Fibroblast of lung (primary cell): ENCODE data around the gene WAC. TPM values are rescaled to one million over a fixed set of nuclear protein-coding genes. Genes with fewer than 3 reads are reported as not detected.

Experiments used
- DNase-seq, 2 donors: peaks; one replicate each; pipeline versions ENCODE4 v3.0.0 to v3.0.0-alpha.2; 2010; ENCODE audit warnings: low read depth in 2 of 2
- H2AFZ ChIP-seq: 2 replicates; pipeline ENCODE4 v1.5.1; 2012; ENCODE audit warnings: low read length, control low read depth, inconsistent platforms
- H3K27ac ChIP-seq: 2 replicates; pipeline ENCODE4 v1.5.1; 2011; ENCODE audit warnings: low read length, control low read depth; ENCODE audit not compliant: insufficient read depth
- H3K27me3 ChIP-seq: 2 replicates; pipeline ENCODE4 v1.5.1; 2011; ENCODE audit warnings: mild to moderate bottlenecking, low read length; ENCODE audit not compliant: control insufficient read depth, insufficient read depth
- H3K36me3 ChIP-seq: 2 replicates; pipeline ENCODE4 v1.5.1; 2011; ENCODE audit warnings: low read length; ENCODE audit not compliant: control insufficient read depth, insufficient read depth
- H3K4me1 ChIP-seq: 2 replicates; pipeline ENCODE4 v1.5.1; 2011; ENCODE audit warnings: low read length; ENCODE audit not compliant: control insufficient read depth, insufficient read depth; ENCODE audit errors: extremely low read depth
- H3K4me2 ChIP-seq: 2 replicates; pipeline ENCODE4 v1.5.1; 2011; ENCODE audit warnings: low read length, control low read depth; ENCODE audit not compliant: insufficient read depth; ENCODE audit errors: extremely low read depth
- H3K4me3 ChIP-seq, 4 experiments: fragments of 200-600 bp in 1 of 4; sonication (generic) in 1 of 4; replicated peaks in 1 of 4; 2 replicates each; pipeline ENCODE4 v1.5.1; 2011 to 2016; ENCODE audit warnings: low read length in 4 of 4, low read depth in 3 of 4, mild to moderate bottlenecking in 3 of 4, control low read depth in 2 of 4, inconsistent platforms in 1 of 4, mixed read lengths in 1 of 4; ENCODE audit not compliant: insufficient read depth in 1 of 4; ENCODE audit errors: control extremely low read depth in 1 of 4
- H3K79me2 ChIP-seq: 2 replicates; pipeline ENCODE4 v1.5.1; 2012; ENCODE audit warnings: mild to moderate bottlenecking, low read length, inconsistent platforms; ENCODE audit not compliant: control insufficient read depth, insufficient read depth
- H3K9ac ChIP-seq: 2 replicates; pipeline ENCODE4 v1.5.1; 2011; ENCODE audit warnings: mild to moderate bottlenecking, low read length, control low read depth; ENCODE audit not compliant: insufficient read depth
- H3K9me3 ChIP-seq: 2 replicates; pipeline ENCODE4 v1.5.1; 2012; ENCODE audit warnings: low read depth, low read length; ENCODE audit not compliant: control insufficient read depth, insufficient read depth
- H4K20me1 ChIP-seq: 2 replicates; pipeline ENCODE4 v1.5.1; 2011; ENCODE audit warnings: low read length; ENCODE audit not compliant: control insufficient read depth, insufficient read depth; ENCODE audit errors: extremely low read depth
- CTCF ChIP-seq, 2 donors: IDR thresholded peaks in 1 of 2; conservative IDR thresholded peaks in 1 of 2; 1 replicate in 1 of 2; 2 replicates in 1 of 2; pipeline ENCODE4 v1.5.1; 2011 to 2012; ENCODE audit warnings: low read length in 2 of 2, control low read depth in 1 of 2, inconsistent platforms in 1 of 2, low read depth in 1 of 2, mild to moderate bottlenecking in 1 of 2
- EZH2 ChIP-seq: IDR thresholded peaks from 2 replicates; pipeline ENCODE4 v1.5.1; 2012; ENCODE audit warnings: low read length, control low read depth, mild to moderate bottlenecking; ENCODE audit errors: missing control alignments
- polyA plus RNA-seq, 2 donors: library from polyadenylated mRNA; depleted of rRNA in 1 of 2; stranded (reverse) in 1 of 2; unstranded in 1 of 2; fragments of >200 nt; gene quantifications; 2 replicates each; pipeline ENCODE4 v1.2.1, GENCODE V29; 2011 to 2012; ENCODE audit warnings: missing spikeins in 1 of 2
- total RNA-seq: library from RNA; depleted of rRNA; stranded (reverse); fragments of >200 nt; gene quantifications from 2 replicates; pipeline ENCODE4 v1.2.1, GENCODE V29; 2014

Gene WAC
- total and polyA plus RNA-seq, 2 donors (not counting 1 experiment from before 2014, with no cell fraction given), result 65.7 to 94.2 TPM

DNA sequence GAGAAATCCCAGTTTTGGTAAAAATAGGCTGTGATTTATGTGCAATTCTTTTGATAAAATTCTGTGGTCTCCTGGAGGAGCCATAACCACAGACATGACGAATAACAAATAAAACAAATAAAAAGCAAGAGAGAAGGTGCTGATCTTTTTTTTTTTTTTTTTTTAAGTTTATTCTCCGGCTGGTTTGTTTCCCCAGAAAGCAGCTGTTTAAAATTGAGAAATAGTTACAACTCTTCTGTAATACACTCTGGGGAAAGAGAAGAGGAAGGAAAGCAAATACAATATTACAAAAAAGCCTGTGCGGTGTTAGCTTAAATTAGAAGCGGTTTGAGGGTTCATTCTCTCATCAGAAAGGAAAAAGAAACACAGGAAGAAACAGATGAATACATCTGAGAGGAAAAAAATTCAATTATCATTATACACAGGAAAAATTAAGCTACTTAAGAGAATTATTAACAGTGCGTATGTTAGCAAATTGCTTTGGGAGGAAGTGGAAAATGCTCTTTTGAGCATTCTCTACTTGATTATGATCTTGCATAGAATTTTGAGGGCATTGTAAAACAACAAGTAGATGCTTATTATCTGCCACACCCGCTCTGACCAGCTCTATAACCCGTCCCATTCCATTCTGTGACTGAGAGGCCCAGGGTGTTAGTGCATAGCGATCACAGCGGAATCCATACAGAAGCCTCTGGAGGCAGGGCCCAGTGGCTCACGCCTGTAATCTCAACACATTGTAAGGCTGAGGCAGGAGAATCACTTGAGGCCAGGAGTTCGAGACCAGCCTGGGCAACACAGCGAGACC, 40.6 kb upstream of the WAC start:
- Histone ChIP-seq H3K4me1 (no peaks in the 10 kb centered on the region), H3K79me2 (no peaks in the 10 kb centered on the region), H3K27ac (no peak overlapping the region), H4K20me1 (no peaks in the 10 kb centered on the region), H3K36me3 (no peaks in the 10 kb centered on the region), H3K27me3 (peaks cover 2% of the 10 kb centered on the region), H3K9me3 (no peaks in the 10 kb centered on the region), H3K4me3 (no peak overlapping the region), H3K9ac (no peak overlapping the region), H3K4me2 (no peak overlapping the region), H2AFZ (no peak overlapping the region)
- no peak for TF ChIP-seq EZH2
- no peak for TF ChIP-seq CTCF (conservative IDR thresholded peaks at IDR 0.05 in 1 of 2, IDR thresholded peaks at IDR 0.05 in 1 of 2; ENCODE audit: low read depth in 1 of 2, low read length in 2 of 2)
- DNase-seq, result peak in 1 of 2 donors; percentile 16

- no peaks in the 10 kb centered on the region for H3K9me3 ChIP-seq
- no peak overlapping the region for H3K4me2 ChIP-seq
- no peak overlapping the region for H3K27ac ChIP-seq
- no peaks in the 10 kb centered on the region for H3K4me1 ChIP-seq
- no peaks in the 10 kb centered on the region for H4K20me1 ChIP-seq
- no peak overlapping the region for H2AFZ ChIP-seq
- no peaks in the 10 kb centered on the region for H3K36me3 ChIP-seq
- DNase-seq, result no peak
- no peak for TF ChIP-seq EZH2
- no peak for TF ChIP-seq CTCF (conservative IDR thresholded peaks at IDR 0.05 in 1 of 2, IDR thresholded peaks at IDR 0.05 in 1 of 2; ENCODE audit: low read depth in 1 of 2, low read length in 2 of 2)
- H3K9ac ChIP-seq, result no peak overlapping the region
- no peak overlapping the region for H3K4me3 ChIP-seq
- peaks cover 2% of the 10 kb centered on the region for H3K27me3 ChIP-seq
- H3K79me2 ChIP-seq, result no peaks in the 10 kb centered on the region
Measured at GRCh38 chr10:28494420-28494819, 38.5 kb upstream of the WAC start.

DNA sequence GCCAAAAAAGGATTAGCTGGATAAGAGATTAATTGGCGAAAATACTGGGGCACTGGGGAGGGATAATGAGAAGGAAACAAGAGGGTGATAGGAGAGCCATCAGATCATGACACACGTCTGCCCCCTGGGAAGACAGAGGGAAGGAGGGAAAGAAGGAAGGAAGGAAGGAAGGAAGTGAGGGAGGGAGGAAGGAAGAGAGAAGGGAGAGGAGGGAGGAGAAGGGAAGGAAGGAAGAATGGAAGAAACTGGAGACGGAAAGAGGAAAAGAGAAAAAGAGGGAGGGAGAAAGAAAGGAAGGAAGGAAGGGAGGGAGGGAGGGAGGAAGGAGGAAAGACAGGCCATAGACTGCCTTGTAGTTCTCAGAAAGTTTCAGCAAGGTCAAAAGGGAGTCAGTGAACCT, 37.8 kb upstream of the WAC start:
- Histone ChIP-seq H2AFZ (no peak overlapping the region), H3K9ac (no peak overlapping the region), H3K9me3 (no peaks in the 10 kb centered on the region), H3K27ac (no peak overlapping the region), H3K4me2 (no peak overlapping the region), H3K4me1 (no peaks in the 10 kb centered on the region), H3K79me2 (no peaks in the 10 kb centered on the region), H3K4me3 (no peak overlapping the region), H3K36me3 (no peaks in the 10 kb centered on the region), H3K27me3 (peaks cover 2% of the 10 kb centered on the region), H4K20me1 (no peaks in the 10 kb centered on the region)
- TF ChIP-seq CTCF (conservative IDR thresholded peaks at IDR 0.05 in 1 of 2, IDR thresholded peaks at IDR 0.05 in 1 of 2; ENCODE audit: low read depth in 1 of 2, low read length in 2 of 2) (no peak), EZH2 (no peak)
- no peak for DNase-seq
